C4-2B (cell line): ENCODE data around the gene OPTC.
A peak's percentile ranks its signal among the peaks of the same experiment; 100 is the strongest.

ENCODE experiments used
- H3K27ac ChIP-seq: fragments of 450-650 bp; 2 replicates; pipeline ENCODE4 v1.5.1; 2017
- CTCF ChIP-seq: fragments of 450-650 bp; conservative IDR thresholded peaks from 2 replicates; pipeline ENCODE4 v1.5.1; 2017; ENCODE audit warnings: mild to moderate bottlenecking
- ZFX ChIP-seq: fragments of 450-650 bp; IDR thresholded peaks from 2 replicates; pipeline ENCODE4 v1.6.1; 2017

Gene OPTC

DNA sequence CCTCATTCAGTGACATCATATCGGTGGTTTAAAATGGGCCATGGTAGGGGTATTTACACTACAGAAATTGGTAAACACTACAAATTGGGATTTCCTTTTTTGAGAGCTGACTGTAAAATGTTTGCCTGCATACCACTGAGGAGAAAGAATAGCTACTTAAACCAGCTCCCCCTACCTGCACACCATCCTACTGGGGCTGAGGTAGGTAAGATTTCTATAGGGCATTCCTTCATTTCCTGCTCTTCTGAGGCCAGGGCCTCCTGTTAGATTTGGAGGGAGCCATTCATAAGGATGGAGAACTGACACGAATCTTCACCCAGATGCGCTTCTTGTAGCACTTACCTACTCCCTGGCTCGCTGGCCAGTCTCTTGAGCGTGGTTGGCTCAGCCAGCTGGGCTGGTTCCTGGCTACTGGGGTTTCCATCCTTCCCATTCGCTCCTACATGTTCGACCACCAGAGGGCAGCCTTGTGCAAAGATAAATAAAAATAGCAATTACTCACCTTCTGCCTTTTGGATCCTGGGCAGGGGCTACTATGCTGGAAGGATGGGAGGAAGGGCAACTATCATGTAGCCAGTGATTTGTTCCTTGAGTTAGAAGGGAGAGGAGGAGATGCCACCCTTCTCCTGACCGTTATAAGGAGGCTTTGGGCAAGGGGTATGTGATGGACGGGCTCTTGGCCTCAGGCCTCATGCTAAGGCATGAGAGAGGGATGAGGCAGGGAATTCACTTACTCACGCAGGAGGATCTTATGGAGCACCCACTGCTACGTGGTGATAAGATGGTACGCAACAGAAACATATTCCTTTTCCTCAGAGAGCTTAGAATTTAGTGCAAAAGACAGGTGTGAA lies 10.7 kb downstream of the OPTC start:
- no peak overlapping the region for H3K27ac ChIP-seq
- TF ChIP-seq ZFX (no peak), CTCF (peak; percentile 87)

DNA sequence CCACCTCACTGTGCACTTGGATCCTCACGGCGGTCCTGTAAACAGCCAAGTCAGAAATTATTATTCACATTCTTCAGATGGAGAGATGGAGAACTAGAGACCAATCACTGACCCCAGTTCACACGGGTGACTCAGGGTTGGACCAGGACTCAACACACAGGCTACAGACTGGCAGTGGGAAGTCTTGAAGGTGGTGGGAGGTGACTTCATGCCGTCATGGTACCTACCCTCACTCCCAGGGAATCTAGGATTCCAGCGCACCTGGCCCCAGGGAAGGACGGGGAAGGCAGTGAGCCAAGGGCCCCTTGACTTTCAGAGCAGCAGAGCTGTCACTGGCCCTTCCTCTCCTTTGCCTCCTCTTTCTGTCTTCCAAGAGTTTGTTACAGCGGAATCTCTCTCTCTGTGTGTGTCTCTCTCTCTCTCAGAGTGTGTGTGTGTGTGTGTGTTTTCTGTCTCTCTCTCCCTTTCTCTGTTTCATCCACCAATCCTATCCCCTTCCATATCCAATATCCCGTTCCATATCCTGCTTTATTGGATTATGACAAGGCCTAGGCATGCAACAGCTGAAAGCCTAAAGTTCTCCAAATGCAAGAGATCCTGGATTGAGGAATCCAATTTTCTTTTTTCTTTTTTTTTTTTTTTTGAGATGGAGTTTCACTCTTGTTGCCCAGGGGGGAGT lies 11.7 kb downstream of the OPTC start:
- H3K27ac ChIP-seq, result no peak overlapping the region
- no peak for TF ChIP-seq CTCF
- no peak for TF ChIP-seq ZFX

DNA sequence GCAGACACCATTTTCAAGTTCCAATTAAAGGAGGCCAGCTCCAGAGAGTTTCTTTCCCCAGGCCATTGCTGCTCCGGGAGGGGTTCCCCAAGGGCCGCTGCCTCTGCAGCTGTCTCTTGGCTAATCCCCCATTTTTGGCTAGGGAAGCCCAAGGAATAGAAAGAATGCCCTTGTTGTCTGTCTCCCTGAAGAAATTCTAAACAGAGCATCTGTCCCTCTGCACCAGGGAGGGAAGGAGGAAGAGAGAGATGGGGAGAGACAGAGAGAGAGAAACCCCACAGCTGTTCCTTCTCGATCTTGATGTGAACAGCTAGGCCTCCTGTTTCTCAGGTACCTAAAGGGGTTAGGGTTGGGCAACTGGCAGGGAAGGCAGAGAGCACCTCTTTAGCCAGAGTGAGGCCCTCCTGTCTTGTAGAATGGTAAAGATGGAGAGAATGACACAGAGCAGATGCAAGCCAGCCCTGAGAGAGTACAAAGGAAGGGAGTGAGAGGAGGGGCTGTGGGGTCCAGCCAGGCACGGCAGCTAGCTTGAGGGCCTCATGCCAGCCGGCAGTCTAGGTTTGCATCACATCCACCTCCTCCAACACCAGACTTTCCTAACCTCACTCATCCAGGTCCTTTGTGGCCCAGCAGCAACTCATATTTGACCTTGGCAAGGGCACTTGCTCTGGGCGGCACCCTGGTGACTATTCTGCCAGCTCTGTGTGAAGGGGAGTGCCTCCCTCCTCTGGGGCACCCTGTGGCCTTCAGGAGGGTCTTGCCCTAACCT lies 13.1 kb downstream of the OPTC start:
- H3K27ac ChIP-seq, result no peak overlapping the region
- TF ChIP-seq CTCF (no peak), ZFX (no peak)

- TF ChIP-seq CTCF (no peak), ZFX (no peak)
- no peak overlapping the region for H3K27ac ChIP-seq
These were observed 13.8 kb downstream of the OPTC start for GRCh38 chr1:203507759-203508158.

- no peak overlapping the region for H3K27ac ChIP-seq
- no peak for TF ChIP-seq CTCF
These were observed 14.6 kb downstream of the OPTC start for GRCh38 chr1:203508463-203509073.

- H3K27ac ChIP-seq, result no peak overlapping the region
- TF ChIP-seq ZFX (no peak), CTCF (no peak)
These were observed 15.2 kb downstream of the OPTC start for GRCh38 chr1:203509135-203509534.
